ENCODE measurements around the gene SIPA1L3.

- TF ChIP-seq CTCF (IDR thresholded peaks at IDR 0.05; ENCODE audit: poor library complexity): no peak
- no peak for TF ChIP-seq EZH2 (IDR thresholded peaks at IDR 0.05; ENCODE audit: borderline replicate concordance)
These were observed 138.7 kb downstream of the SIPA1L3 start for GRCh38 chr19:38045554-38046253.
